Activated CD8-positive, alpha-beta memory T cell treated with anti-CD3 and anti-CD28 coated beads for 4 hours (primary cell): ENCODE results near the gene CIAO2A.
A peak's percentile ranks its signal among the peaks of the same experiment; 100 is the strongest.
"Not testable (repeated sequence)": the region's sequence is repeated elsewhere in the genome, so short reads cannot be mapped to it uniquely, and the experiment has no call there.

Source experiments
- DNase-seq, 2 donors: peaks; one replicate each; pipeline ENCODE4 v3.0.0-alpha.2; 2020; ENCODE audit warnings: low read depth in 2 of 2

The CIAO2A gene

DNA sequence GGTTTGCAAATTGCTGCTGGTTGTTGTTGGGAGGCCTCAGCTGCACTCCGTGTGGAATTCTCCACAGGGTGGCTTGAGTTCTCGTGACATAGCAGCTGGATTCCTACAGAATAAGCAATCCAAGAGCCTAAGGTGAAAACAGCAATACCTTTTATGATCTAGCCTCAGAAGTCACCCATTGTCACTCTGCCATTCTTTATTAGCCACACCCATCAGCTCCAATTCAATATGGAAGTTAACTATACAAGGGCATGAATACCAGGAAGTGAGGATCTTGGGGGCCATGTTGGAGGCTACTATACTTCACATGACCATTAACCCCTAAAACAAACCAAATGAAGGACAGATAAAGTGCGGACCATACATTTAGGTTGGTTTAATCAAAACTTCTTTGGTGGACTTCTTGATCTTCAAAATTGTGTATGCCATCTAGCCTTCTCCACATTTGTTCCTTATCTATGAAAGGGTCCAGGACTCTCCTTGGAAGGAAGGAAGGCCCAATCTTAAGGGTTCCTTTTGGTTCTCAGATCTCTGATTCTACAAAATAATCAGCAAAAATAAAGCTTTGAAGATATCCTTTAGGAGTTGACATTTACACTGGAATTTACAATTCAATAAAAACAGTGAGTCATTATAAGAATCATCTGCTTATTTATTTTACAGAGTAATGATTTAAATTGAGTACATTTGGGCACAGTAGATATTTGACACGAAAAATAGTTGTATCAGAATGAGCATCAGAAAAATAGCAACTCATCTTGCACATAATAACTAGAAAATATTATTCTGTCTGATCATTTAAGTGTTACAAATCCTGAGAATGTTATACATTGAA, 21.5 kb downstream of the CIAO2A start:
- DNase-seq: no peak

DNA sequence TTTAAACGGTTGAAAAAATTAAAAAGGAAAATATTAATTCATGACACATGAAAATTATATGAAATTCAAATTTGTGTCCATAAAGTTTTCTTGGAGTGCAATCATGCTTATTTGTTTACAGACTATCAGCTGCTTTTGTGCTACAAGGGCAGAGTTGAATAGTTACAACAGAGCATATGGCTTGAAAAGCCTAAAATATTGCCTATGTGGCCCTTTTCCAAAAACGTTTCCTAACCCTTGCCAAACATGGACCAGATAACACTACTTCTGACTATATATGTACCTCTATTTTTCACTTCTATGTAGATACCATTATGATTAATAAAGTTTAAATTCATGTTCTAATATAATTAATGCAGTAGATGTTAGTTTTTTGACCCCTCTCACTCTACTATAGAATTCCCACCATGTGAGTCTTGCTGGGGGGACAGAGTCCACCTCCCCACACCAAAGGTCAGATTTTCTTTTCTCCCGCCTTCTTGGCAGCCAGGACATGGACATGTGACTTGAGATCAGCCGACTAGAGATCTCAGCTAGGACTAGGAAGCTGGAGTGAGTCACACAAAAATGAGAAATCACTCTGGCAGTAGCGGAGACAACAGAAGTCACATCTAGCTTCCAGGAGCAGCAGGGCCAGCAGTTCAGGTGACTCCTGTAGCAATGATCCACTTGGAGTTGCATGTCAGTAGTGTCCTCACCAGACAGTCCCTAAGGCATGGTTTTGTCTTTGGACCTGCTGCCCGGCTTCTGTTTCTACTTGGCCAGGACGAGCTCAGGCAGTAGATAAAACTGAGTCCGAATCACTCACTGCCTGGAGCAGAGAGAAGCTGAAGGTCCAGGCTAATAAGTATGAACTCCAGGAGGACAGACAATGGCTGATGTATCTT, 22.4 kb downstream of the CIAO2A start:
- no peak for DNase-seq

DNA sequence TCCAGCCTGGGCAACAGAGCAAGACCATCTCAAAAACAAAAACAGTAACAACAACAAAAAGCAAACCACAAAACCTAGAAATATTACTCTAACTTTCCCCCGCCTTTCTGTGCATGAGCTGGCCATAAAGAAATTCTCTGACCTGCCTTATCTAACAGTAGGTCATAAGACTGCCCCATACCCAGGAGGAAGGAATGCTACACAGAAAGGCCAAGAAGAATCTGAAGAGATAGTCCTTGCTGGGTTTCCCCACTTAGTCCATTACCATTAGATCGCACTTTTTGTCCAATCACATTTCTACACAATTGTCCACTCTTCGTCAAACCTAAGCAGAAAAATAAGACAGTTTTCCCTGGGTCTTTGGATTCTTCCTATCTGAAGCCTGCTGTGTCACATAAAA, 23.5 kb downstream of the CIAO2A start:
- DNase-seq: no peak

DNA sequence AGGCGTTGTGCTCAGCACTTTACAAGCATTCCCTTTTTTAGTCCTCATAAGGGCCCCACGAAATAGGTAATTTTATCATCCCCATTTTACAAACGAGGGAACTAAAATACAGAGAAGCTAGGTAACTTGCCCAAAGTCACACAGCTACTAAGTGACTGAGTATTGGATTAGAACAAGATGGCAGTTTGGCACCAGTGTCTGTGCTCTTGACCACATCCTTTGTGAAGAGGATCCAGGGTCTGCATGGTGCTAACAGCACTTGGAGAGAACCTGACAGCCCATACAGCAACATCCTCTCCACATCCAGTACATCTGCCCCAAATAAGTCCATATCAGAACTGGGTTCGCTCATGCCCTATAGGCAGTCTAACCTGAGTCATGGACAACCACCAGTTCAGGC, 25.5 kb downstream of the CIAO2A start:
- DNase-seq: no peak

DNA sequence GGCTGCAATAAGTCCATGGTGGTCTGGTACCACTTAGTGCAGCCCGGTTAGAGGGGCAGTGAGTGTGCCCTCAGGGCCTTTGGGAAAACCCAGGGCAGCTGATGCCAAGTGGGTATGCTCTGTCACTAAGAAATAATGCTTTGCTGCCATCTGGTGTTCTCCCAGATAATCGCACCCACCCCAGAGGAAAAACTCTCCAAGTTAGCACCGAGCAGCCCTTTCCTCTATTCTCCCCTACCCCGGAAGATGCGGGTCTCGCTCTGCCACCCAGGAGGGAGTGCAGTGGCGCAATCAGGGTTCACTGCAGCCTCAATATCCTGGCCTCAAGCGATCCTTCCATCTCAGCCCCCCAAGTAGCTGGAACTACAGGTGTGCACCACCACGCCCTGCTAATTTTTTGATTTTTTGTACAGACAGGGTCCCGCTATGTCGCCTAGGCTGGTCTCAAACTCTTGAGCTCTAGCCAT, 26.0 kb downstream of the CIAO2A start:
- DNase-seq: peak; percentile 36 to 42

DNA sequence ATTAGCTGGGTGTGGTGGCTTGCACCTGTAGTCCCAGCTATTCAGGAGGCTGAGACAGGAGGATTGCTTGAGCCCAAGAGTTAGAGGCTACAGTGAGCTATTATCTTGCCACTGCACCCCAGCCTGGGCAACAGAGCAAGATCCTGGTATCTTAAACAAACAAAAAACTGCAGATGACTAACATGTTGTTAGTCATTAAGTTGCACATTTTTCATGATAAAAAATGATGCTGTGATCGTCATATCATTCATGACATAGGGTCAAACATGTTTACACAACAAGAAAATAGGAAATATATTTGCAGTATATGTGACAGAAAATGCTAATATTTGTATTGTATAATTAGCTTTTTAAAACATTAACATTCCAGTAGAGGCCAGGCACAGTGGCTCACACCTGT, 27.2 kb downstream of the CIAO2A start:
- no peak for DNase-seq

DNA sequence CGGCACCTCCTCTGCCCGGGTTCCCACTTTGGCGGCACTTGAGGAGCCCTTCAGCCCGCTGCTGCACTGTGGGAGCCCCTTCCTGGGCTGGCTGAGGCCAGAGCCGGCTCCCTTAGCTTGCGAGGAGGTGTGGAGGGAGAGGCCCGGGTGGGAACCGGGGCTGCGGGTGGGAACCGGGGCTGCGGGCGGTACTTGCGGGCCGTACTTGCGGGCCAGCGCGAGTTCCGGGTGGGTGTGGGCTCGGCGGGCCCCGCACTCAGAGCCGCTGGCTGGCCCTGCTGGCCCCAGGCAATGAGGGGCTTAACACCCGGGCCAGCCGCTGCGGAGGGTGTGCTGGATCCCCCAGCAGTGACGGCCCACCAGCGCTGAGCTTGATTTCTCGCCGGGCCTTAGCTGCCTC, 32.9 kb downstream of the CIAO2A start:
- no peak for DNase-seq

DNA sequence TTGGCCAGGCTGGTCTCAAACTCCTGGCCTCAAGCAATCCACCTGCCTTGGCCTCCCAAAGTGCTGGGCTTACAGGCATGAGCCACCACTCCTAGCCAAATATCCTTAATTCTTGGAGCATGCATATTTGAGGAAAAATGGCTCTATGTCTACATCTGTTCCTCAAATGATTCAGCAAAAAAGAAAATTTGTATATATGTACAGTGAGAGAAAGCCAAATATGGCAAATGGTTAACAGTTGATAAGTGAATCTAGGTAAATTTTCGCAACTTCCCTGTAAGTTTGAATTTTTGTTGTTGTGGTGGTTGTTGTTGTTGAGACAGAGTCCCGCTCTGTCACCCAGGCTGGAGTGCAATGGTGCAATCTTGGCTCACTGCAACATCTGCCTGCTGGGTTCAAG, 34.5 kb downstream of the CIAO2A start:
- not testable (repeated sequence) for DNase-seq

DNA sequence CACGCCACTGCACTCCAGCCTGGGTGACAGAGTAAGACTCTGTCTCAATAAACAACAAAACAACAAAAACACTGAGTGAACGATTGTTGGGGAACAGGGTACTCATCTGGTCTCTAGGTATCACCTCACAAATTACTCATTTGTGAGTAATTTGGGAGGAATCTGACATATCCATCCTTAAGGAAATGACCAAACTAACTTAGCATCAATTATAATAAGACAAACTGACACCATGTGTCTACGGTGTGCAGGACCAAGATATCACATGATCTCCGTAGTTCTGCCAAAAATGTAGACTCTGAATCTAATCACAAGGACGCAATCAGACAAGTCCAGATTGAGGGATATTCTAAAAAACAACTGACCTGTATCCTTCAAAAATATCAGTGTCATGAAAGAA, 35.4 kb downstream of the CIAO2A start:
- DNase-seq: no peak

DNA sequence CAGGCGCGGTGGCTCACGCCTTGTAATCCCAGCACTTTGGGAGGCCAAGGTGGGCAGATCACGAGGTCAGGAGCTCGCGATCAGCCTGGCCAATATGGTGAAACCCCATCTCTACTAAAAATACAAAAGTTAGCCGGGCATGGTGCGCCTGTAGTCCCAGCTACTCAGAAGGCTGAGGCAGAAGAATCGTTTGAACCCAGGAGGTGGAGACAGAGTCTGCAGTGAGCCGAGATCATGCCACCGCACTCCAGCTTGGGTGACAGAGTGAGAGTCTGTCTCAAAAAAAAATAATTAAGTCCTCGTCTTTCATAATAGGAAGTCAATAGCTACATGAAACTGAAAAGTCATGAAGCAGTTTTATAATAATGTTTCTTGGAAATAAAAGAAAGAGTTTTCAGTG, 40.0 kb downstream of the CIAO2A start:
- not testable (repeated sequence) for DNase-seq

DNA sequence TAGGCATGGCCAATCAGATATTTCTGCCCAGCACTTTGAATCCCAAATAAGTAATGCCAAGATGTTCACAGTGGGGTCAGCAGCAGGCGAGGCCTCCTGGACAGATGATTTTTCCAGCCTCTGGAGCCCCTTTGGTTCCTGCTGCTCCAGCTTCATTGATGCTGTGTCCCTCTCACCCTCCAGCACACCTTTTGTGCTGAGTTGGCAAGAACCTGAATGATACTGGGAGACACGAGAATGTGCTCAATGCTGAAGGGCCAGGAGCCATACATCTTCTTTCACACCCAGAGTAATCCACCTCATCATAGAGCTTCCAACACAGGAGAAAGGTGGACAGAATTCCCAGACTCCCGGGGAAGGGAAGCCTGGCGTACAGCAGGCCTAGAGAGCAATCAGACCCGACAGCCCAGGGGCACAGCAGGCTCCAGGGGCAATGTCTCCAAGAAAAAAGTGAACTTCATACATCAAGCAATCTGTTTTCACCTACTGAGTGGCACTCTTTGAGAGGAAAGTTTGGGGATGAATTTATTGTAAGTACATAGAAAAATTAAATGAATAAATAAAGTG, 40.6 kb downstream of the CIAO2A start:
- no peak for DNase-seq

DNA sequence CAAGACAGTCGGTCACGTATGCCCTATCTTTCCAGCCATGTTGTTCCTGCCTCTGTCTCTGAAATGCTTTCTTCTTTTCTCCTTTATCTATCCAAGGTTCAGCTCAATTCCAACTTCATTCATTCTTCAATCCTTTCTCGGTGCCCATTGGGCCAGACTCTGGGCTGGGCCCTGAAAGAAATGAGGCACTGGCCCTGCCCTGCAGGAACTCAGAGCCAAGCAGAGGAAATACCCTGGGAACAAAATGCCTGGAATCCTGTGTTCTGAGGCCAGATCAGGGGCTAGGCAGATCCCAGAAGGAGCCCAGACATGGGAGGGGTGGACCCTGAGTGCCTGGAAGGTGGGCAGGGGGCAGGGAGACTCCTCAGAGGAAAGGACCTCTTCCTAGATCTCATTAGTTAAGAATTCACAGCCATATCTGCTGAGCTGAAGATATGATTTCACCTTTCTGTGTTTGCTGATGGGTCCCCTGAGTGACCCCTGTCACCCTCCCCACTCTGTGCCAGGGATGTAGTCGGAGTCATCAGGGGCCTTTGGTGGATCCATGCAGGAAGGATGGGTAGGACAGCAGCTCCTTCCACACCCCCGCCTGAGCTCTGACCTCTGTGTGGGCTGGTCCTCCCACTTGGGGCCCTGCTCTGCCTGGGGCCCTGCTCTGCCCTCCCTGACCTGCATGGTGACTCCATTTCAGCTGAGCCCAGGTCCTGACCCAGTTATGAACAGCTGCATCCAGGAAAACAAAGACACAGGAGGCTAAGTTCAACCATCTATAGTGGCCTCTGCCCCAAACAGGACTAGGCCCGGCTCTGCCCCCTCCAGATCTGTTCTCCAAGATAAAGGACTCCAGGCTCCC, 42.0 kb downstream of the CIAO2A start:
- no peak for DNase-seq

DNA sequence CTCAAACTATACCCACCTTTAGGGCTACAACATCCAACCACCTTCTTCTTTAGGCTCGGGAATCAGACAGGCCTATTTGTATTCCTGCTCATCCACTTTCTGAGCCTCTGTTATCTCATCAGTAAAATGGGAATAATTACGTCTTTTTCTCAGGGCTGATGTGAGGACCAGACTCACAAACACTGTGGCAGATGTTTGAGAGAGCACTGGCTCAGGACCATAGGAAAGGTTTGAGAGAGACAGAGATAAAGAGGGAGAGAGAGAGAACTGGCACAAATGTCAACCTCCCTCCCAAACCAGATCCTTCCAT, 42.6 kb downstream of the CIAO2A start:
- no peak for DNase-seq

DNA sequence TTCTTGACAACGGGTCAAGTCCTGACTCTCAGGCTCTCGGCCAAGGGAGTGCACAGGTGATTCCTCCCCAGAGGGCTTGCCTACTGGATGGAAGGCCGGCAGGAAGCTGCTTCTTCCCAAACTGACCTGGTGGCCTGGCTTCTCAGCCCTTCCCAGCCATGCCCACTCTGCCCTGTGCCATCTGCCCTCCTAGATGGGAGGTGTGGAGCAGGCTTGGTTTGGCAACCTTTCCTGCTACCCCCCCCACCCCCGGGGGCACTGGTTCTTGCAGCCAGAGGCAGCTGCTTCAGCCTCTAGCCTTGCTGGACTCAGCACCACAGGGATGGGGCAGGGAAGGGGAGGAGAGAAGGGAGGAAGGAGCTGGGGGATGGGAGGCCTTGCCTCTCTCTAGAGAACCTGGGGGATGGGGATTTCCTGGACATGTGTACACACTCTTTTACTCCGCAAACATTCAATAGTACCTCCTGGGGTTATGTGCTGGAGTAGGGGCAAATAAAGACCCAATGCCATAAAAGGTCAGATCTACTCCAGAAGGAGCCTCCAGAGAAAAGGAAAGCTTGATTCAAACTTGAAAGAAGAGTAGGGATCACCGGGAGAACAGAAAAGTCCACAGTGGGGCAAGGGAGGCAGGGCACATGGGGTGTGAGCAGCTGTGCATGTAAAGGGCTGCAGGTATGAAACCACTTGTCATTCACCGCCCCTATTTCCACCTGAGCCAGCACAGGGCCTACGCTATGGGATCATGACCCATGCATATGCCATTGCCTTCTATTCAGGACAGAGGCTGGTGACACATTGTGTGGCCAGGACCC, 43.2 kb downstream of the CIAO2A start:
- no peak for DNase-seq

DNA sequence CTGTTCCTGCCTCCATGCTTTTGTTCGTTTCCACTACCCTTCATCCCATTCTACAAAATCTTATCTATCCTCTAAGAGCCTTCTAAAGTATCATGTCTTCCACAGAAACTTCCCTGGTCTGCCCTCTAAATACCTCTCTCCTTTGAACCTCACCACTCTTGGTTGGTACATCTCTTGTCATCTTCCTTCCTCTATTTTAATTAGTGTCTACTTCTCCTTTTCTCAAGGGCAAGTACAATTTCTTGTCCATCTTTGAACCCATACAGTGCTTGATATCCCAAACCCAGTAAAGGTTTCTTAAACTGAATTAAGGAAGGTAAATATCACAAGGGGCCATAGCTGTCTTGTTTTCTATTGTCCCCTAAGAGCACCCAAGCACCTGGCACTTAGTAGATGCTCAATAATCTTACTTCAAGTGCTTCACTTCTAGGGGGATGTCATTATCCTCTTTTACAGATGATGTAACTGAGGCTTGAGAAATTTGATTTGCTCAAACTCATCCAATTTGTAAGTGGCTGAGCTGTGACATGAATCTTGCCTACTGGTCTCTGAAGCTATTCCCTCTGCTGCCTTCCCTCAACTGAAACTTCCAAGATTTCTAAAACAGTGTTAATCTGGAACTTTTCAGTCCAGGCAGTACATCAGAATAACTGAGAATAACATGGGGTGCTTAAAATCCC, 44.7 kb downstream of the CIAO2A start:
- DNase-seq: no peak

DNA sequence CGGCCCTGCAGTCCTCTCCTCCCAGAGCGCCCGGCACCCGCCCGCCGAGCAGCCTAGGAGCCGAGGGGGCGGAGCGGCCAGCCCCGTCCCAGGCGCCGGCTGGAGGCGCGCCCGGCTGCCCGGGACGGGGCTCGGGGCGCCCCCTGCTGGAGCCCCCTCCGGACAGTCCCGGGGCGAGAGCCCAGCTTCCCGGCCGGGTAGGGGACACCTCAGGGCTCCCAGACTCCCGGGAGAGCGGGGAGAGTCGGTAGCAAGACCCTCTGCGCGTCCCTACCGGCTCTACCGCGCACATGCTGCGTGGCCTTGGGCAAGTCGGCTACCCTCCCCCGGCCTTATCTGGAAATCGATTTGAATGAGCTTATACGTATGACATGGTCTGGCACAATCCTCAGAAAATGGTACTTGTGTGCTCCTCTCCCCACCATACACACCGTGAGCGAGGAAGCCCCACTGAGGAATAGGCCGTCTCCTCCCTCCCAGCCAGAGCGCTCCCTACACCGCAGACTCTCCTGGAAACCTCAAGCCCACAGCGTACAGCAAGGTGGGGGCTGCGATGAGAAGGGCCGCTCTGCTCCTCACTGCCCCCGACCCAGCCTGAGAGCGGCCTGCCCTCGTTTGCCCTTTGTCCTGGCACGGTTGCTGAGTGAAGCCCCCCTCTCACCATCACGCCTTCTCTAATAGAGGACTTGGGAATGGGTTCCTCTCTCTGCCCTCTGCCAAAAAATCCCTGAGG, 47.1 kb downstream of the CIAO2A start, which contains the start of gene DAPK2:
Gene DAPK2 (minus strand): TSS at position 65 of the 733 bp plus-strand sequence. CDS start 6,224 bp downstream, outside the sequence.
- DNase-seq: peak; percentile 32 to 45

DNA sequence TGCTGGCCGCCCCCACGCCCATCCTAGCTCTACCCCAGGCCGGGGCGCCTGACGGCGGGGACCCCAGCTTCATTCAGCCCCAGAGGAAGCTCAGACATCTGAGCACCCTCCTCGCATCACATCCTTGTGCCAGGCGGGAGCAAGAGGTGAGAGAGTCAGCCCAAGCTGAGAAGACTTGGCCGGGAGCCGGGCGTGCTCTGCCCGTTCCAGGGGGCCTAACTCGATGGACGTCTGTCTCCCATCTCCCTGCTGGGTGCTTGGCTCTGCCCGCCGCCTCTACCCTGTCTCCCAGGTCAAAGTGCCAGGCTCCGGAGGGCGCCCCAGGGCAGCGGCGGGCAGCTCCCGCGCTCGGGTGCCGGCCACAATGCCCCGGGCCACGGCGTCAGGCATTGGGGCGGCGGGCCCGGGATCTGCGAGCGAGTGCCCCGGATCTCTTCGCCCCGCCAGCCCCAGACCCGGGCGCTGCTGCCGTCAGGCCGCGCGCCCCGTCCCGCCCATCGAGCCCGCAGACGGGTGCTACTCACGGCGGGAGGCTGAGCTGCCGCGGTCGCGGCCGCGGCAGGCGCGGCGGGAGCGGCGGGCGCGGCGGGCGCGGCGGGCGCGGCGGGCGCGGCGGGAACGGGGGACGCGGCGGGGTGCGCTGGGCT, 47.7 kb downstream of the CIAO2A start:
- no peak for DNase-seq

DNA sequence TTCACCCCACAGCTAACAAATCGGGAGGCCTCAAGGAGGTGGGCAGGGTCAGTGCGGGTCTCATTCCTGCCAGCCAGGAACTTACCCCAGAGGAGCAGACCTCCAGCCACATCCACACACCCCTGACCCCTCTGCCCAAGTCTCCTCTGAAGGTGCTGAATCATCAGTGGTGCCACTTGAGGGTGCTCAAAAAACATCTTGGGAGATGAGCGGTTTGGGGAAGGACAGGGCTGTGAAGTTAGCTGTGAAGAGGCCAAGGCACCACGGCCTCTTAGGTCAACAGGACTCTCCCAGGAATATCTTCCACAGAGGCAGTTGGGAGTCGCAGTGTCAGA, 48.6 kb downstream of the CIAO2A start:
- no peak for DNase-seq
